Omental fat pad (tissue), 4 donors: Measurements from ENCODE around the gene METTL22. TPM values are rescaled to one million over a fixed set of nuclear protein-coding genes. Genes with fewer than 3 reads are reported as not detected.

ENCODE experiments used
- ATAC-seq: fragments of 150-250 bp; one replicate; pipeline ENCODE4 v1.9.1; 2016; ENCODE audit warnings: mild to moderate bottlenecking, moderate library complexity; ENCODE audit not compliant: low FRiP score
- DNase-seq: peaks from one replicate; pipeline ENCODE4 v3.0.0-alpha.2; 2019; ENCODE audit warnings: low spot score
- CTCF ChIP-seq, 3 donors: fragments of 450-650 bp; IDR thresholded peaks; one replicate each; pipeline ENCODE4 v1.5.1; 2016 to 2017; ENCODE audit warnings: antibody characterized with exemption in 3 of 3, mild to moderate bottlenecking in 3 of 3, moderate library complexity in 2 of 3
- total RNA-seq, 4 donors: library from RNA; depleted of rRNA; stranded (reverse); fragments of >200 nt; gene quantifications; one replicate each; pipeline ENCODE4 v1.1.0, GENCODE V29; 2016

Gene METTL22
- total RNA-seq, 4 donors from 2014 or later: 16.7 to 40.0 (median 24.5) TPM

- no peak for TF ChIP-seq CTCF (IDR thresholded peaks at IDR 0.05)
- DNase-seq (no peak), ATAC-seq (peak; percentile 45)
These were observed 11.2 kb downstream of the METTL22 start for GRCh38 chr16:8632675-8633182.

GRCh38 chr16:8634991-8635736 is 13.7 kb downstream of the METTL22 start:
- ATAC-seq: no peak
- no peak for DNase-seq
- no peak for TF ChIP-seq CTCF (IDR thresholded peaks at IDR 0.05)

- TF ChIP-seq CTCF (IDR thresholded peaks at IDR 0.05): no peak
- DNase-seq: no peak
- no peak for ATAC-seq
These were observed 18.2 kb downstream of the METTL22 start for GRCh38 chr16:8639694-8640093.

- DNase-seq: no peak
- no peak for ATAC-seq
- no peak for TF ChIP-seq CTCF (IDR thresholded peaks at IDR 0.05)
These were observed 20.2 kb downstream of the METTL22 start for GRCh38 chr16:8641671-8642070.

- no peak for DNase-seq
- no peak for ATAC-seq
- no peak for TF ChIP-seq CTCF (IDR thresholded peaks at IDR 0.05)
These were observed 20.6 kb downstream of the METTL22 start for GRCh38 chr16:8642146-8642545.

GRCh38 chr16:8644211-8645140 is 23.0 kb downstream of the METTL22 start:
- ATAC-seq: peak; percentile 6
- TF ChIP-seq CTCF (IDR thresholded peaks at IDR 0.05): no peak
- no peak for DNase-seq
